GM13976 (cell line): ENCODE data around the gene LDB1.

Experiments
- DNase-seq: peaks from one replicate; pipeline ENCODE4 v3.0.0; 2012; ENCODE audit warnings: low spot score
- in situ Hi-C: fragments of 300-500 bp; cut with MboI; formaldehyde crosslinking; loops from one replicate; pipeline ENCODE4 v1.12.0; 2022; ENCODE audit warnings: low sequenced_read_pairs, mixed read lengths, inconsistent platforms; ENCODE audit not compliant: unreplicated experiment
- TF ChIP-seq, protein P1 (sequence below): IDR thresholded peaks from 2 replicates; pipeline ENCODE4 v1.5.1; 2012; ENCODE audit warnings: borderline replicate concordance, mild to moderate bottlenecking; ENCODE audit not compliant: insufficient read depth; ENCODE audit errors: extremely low read depth, missing control alignments, control extremely low read depth

Gene LDB1

DNA sequence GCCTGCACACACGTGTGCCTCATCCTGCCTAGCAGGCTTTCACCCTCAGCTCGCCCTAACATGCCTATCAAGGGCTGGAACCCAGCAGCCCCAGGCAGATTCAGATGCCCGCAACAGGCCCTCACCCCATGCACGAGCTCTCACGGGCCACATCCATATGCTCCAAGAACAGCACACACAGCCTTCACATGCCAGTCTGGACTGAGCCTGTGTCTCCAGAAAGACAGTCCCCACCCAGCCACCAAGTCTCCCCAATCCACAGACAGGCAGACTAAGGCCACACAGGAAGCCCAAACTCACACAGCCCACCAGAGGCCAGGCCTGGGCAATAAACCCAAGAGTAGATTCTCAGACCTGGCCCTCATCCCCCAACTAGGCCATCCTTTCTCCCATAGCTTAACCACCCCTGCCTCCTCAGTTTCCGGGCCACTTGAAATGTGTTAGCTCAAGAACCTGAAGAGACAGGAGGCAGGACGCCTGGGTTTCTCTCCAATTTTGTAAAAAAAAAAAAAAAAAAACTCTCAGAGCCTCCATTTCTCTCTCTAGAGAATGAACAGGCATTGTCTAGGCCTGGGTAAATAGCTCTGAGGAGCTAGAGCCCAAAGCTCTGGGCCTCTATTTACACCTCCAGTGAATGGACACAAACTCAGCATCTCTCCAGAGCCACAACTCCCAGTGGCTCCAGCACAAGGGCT is 6.8 kb downstream of the LDB1 start:
- in situ Hi-C loops = no loop called here

DNA sequence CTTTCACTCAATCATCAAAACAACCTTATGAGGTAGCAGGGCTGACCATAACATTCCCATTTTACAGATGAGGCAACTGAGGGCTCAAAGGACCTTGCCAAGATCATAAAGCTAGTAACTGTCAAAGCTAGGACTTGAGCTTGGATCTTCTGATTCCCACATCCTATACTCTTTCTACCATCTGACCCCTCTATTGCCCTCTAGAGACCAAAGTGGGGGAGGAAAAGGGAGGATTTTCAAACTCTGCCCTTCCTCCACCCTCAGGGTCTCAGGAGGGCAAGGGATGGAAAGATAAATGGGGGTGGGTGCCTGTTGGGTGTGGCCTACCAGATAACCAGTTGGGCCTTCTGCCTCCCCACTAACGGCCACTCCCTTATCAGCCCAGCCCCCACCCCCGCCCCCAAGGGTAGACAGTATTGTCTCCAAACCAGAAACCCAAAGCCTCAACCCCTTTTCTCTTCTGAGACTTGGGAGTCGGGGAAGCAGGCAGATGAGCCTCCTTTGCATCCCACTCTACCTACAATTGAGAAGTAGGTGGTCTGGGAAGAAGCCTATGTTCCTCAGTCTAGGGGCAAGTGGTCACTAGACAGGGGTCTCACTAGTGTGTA is 7.9 kb downstream of the LDB1 start:
- DNase-seq = no peak
- TF ChIP-seq, protein P1, sequence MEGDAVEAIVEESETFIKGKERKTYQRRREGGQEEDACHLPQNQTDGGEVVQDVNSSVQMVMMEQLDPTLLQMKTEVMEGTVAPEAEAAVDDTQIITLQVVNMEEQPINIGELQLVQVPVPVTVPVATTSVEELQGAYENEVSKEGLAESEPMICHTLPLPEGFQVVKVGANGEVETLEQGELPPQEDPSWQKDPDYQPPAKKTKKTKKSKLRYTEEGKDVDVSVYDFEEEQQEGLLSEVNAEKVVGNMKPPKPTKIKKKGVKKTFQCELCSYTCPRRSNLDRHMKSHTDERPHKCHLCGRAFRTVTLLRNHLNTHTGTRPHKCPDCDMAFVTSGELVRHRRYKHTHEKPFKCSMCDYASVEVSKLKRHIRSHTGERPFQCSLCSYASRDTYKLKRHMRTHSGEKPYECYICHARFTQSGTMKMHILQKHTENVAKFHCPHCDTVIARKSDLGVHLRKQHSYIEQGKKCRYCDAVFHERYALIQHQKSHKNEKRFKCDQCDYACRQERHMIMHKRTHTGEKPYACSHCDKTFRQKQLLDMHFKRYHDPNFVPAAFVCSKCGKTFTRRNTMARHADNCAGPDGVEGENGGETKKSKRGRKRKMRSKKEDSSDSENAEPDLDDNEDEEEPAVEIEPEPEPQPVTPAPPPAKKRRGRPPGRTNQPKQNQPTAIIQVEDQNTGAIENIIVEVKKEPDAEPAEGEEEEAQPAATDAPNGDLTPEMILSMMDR = no peak
- in situ Hi-C loops = no loop called here

More for the DNA sequence above, 6.8 kb downstream of the LDB1 start:
- DNase-seq = no peak
- TF ChIP-seq, protein P1 = no peak

DNA sequence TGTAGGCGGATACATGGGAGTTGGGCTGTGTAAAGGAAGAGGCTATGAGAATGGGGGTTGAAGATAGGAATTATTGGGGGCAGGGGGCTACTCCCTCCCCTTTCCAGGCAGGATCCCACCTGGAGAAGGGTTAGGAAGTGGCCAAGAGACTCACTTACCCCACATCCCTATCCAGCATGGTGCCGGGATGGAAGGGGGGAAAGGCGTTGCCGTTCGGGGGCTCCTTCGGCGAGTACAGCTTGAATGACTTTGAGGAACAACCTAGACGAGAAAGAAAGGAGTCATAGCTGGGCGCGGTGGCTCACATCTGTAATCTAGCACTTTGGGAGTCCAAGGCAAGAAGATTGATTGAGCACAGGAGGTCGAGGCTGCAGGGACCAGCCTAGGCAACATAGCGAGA is 8.9 kb downstream of the LDB1 start:
- in situ Hi-C loops = no loop called here
- TF ChIP-seq, protein P1 = no peak
- DNase-seq = no peak

DNA sequence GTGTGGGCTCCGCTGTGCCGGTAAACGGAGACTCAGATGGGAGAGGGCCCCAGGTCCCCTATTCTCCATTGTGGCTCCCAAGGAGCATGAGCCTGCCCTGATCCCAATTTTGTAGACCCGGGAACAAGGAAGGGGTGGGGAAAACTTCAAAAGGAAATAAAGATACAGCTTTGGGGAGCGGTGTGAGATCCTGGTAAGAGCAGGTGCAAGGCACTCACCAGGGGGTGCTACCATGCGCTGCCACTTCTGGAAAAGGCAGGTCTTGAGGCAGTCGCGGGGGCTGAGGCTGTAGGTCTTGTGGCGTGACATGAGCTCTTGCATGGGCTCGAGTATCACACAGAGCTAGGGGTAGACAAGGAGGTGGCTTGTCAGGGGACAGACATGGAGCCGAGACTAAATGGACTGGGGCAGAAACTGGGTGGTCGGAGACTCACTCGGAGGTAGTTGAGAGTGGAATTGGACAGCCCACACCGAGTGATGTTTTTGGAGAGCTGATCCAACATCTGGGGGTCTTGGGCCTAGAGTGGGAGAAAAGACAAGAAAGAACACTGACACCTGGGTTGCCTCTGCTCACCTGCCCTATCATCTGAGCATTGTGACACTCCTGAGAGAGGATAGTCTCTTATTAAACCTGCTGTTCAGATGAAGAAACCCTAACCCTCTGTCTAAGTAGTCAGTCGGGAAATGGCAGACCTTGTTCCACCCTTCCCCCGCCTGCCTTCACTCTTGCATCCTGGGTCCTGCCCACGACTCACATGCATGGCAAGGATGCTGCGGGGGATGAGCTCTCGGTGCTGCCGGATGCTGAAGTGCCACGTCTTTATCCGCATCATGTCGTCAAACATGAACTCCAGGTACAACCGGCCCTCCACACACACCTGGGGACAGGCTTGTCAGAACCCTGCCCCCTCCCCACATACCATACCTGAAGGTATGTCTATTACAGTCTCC is 10.7 kb downstream of the LDB1 start:
- no peak for DNase-seq
- in situ Hi-C loops = no loop called here
- TF ChIP-seq, protein P1 = no peak

DNA sequence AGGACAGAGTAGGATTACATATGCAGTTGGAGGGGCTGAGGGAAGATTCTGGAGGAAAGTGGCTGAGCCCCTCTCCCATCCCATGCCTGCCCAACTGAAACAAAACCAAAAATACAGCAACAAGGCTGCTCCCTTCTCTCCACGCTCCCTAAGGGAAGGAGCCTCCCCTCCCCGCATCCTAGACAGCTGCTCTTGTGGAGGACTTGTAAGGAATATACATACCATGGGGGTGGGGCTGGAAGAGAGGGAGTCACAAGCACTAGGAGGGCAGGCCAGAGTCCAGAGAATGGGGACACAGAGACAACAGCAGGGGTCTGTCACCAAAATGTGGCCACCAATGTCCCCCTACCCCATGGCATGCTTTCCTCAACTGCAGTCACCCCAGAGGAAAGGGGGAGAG is 13.2 kb downstream of the LDB1 start:
- TF ChIP-seq, protein P1 = no peak
- in situ Hi-C loops = no loop called here
- DNase-seq = no peak

DNA sequence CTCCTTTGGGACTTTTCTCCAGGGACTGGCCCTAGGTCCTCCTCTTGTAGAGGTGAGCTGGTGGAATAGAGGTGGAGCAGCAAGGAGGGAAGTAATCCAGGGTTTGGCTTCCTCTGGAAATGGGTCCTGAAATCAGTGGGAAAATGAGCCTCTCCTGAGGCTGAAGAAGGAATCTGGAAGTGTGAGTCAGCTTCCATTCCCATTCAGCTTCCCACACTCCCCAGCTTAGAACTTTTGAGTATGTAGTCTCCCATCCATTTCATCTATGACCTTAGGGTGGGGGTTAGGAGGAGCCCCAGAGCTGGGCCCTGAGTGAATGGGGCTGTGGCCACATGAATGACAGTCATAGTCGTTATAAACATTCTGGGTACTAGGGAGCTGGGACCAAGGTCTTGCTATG is 17.7 kb downstream of the LDB1 start:
- TF ChIP-seq, protein P1 = no peak
- DNase-seq = no peak
- in situ Hi-C loops = no loop called here
